ENCODE results near the gene DENND2D.

Gene DENND2D

DNA sequence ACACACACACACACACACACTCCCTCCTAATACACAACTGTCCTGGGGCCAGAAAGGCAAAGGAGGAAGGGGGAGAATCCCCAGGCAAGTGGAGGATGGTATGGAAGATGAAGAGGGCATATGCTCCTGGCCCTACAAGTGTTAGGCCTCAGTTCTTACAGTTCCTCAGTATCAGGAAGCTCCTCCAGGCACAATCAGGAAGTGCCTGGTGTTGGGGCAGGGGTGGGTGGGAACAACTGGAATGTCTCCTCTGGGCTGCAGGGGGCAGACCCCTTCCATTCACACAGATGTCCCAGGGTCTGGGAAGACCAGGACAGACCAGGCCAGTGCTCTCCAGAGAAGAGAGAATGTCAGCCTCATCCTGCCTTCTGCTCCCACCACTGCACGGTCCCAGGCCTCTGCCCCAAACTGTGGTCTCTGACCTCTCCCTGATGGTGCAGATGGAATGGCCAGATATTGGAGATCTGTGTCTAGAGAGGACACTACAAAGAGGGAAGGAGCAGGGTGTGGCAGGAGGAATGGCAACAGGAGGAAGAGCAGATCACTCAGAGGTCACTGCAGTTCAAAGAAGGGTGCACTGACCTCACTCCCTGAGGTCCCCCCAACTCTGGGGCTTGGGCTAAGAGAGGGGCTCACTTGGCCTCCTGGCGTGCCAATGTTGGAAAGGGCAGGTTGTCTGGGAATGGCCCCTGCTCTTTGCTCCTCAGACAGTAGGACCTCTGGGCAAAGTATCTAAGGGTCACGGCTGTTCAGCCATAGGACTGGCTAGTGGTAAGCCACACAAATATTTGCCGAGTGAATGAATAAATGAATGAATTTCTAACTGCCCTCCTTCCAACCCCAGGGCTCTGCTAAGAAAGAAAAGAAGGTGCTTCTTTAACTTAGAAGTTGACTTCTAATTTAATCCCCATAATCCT, 2.5 kb upstream of the DENND2D start:
- no peak for DNase-seq

DNA sequence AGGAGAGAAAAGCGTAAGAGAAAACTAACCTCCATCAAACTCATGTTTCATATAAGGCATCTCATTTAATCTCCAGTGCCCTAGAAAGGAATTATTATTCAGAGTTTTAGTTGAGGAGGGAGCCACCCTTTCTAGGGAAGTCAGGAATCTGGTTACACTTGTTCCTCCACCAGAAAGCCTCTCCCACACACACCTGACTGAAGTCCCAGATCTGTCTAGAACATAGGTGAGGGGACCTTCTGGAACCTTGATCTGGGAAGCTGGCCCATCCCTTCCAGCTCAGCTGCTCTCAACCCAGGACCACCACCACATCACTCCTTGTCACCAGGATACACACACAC, 1.9 kb upstream of the DENND2D start:
- DNase-seq = no peak

DNA sequence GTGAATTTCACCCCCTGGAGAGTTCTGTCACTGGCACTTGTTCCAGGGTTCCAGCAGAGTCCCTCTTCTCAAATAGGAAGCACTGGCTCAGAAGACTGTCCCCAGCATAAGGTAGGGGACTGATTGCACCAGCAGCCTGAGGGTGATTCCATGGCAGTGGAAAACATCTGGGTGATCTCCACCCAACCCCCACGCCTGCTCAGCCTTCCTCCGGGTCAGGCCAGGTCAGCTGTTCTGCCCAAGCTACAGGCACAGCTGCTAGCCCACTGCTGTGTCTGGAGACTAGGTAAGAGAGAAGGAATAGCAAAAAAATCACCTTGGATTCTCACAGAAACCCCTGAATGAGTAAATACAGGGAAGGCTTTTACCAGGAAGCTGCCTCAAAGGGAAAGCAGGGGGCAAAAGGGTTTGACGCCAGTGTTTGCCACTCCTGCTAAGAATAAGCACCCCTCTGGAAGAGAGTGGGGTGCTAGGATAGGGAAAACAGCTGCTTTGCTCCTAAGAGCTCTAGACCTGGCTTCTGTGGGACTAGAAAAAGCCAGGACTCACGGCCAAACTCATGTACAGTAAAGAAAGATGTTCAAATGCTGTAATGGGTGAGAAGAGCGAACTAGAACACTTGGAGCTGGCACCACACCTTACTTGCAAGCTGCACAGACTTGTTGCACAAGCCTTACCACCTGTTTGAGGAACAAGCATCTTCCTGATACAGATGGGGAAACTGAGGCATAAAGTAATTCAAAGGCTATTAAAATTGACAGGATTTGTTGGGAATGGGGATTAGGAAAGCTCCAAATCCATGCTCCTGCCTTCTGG, 1.0 kb upstream of the DENND2D start:
- DNase-seq = no peak

DNA sequence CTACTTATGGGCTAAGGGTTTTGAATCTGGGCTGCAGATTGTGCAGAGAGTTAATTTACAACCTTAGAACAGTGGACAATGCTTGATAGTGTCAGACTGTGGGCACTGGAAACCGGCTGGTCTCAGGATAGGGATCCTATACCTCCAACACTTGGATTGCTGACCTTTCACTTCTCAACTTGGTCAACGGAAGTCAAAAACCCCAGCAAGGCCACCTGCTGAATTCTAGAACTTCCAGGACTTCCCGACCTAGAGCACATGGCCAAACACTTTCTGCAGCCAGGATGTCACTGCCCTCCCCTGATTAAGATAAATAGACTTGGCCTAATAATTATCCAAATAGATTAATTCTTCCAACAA, 336 bp upstream of the DENND2D start:
- DNase-seq = no peak

DNA sequence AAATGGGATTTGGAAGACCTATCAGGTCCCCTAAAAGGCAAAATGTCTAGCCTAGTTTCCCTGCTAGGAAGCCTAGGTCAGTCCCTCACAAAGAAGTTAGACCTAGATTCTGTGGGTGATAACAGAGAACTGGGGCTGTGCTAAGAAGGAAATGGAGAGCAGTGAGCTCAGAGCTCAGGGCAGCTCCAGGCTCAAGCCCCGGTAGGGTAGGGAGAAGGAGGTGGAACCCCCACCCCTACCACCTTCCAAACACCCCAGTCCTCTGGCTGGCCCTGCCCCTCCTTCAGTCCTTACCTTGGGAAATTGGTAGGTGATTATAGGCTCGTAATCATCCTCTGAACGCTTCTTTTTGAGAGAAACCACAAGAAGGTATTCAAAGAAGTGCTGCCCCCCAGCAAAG, 1.1 kb downstream of the DENND2D start:
- no peak for DNase-seq

DNA sequence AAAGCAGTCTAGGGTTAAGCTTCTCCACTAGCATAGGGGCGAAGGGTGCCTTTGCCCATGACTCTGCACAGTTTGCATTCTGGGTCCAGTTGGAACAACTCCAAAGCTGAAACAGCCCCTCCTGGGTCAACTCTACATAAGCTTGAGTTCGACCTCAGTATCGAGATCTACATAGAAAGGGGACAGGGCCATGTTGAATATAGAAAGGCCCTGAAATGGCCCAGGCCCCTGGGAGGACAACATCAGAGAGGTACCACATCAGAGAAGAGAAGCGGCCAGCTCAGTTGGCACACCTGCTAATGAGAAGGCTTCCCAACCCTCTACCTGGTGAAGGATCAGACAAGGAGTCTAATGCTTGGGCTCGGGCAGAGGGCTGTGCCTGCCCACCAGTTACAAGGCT, 1.6 kb downstream of the DENND2D start:
- no peak for DNase-seq

DNA sequence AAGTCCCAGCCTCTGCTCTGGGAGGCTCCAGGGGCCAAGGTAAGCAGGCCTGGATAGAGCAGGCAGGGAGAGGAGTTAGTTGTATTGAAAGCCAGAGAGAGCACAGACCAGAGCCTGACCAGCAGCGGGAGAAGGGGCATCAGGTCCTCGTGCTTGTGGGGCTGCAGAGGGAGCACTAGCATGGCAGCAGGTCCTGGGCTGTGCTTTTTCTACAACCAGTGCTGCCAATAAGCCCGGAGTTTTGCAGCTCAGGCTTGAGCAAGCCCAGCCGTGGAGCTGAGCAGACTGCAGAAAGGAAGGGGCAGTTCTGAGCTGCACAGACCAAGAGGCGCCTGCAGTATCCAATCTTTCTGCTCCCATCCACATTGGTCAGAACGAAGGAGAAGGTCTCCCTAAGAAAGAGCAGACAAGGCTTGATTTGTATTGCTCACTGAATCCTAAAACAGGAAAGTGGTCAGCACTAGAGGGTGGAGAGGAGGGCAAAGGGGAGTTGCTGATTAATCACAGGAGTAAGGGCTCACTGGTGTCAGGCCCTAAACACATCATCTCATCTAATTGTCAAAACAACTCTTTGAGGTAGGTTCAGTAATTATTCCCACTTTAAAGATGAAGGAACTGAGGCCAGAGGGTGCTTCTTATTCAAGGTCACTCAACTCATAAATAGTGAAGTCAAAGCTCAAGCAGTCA, 2.7 kb downstream of the DENND2D start:
- DNase-seq = no peak

DNA sequence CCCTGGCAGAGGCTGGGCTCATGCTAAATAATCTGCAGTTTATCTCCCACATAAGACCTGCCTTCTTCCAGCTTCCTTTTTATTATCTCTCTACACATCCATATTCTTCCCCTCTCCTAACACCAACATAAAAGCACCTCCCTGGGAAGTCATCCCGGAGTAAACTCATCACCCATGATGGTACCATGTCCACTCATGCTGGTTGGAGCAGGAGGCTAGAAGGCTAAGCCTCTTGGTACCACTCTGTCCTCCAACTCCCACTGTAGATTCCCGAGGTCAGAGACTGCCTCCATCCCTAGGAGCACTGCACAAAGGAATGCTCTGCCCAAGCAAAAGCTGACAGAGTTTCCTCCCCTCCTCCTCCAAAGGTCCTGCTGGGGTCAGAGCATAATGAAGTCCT, 4.2 kb downstream of the DENND2D start:
- no peak for DNase-seq

DNA sequence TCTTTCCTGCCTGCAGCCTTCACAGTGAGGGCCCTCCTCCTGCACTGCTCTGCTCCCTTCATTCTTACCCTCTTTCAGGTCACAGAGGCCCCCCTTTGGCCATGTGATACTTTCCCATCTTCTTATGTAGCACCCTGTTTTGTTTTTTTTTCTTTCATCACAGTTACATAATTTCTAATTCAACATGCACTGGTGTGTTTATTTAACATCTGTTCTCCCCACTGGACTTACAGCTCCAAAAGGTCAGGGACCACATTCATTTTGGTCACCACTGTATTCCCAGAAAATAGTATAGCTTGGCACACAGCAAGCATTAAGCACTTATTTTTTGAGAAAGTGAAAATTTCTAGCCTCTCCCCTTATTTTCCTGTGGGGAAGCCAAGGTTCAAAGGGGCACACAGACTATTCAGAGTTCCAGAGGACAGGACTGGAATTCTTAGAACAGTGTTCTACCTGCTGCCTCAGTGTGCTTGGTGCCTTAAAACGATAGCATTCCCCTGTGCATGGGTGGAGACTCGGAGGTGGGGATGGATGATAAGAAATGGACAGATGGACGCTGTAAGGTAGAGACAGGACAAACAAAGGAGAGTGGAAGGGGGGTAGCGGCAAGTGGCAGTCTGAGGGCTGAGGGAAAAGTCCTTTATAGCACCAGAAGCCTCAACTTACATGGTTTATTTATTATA, 5.3 kb downstream of the DENND2D start:
- DNase-seq = no peak

DNA sequence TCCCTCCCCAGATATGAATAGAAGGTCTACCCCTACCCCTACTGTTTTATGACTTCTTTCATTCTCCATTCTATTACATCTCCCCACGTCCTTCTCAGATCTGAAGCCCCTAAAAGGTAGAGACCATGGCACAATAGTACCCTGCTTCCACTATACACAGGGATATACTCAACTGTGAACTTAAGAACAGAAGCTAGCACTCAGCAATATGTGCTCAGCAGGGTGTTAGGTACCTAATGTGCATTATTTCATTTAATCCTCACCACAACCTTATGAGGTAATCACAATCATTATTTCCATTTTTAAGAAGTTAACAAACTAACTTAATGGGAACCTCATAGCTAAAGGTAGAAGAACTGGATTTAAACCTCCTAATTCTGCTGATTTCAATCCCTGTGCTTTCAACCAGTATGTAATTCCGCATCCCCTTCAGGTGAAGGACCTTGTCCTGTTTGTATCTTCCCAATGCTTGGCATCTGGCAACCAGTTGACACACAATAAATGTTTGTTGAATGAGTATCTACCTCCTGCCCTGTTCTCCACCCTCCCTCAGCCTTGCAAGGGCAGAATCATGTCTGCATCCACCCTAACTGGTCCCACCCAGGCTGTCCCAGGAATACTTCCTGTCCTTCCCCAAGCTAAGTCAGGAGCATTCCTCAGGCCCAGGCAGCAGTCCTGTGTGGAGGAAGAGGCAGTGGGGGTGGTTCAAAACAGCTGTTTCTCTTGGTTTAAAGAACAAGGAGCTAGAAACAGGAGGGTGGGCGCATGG, 6.5 kb downstream of the DENND2D start:
- DNase-seq = no peak

DNA sequence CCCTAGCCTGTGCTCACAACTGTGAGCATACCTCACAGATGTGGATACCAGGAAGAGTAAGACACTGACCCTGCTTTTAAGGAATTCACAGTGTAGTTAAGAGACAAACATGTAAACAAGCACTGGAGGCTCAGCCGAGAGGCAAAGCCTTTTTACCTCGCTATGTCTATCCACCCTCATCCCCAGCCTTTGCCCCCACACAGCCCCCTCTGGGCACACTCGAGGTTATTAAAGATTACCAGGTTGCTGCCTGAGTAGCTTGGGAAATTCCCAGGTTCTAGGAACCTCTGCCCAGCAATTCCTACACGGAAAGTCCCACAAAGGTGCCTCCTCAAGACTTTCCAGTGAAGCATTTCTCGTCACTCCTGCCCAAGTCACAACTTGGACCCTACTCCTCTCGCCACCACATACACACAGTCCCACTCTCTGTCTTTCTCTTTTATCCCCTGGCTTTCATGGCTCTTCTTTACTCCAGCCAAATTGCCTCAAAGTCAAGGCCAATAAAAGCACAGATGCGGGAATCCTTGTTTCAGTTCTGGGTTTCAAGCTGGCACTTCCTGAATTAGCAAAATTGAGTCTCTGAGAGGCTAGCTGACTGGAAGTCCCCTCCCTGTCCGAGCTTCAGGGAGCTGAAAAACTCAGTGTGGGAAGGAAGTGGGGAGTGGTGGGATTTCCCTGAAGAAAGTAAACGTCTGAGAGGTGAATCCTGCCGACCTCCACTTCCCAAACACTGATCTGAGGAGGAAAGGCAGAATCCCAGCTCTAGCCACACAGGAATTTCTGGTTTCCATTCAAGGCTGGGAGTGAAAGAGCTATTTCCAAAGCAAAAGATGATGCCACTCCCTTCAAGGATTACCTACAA, 7.6 kb downstream of the DENND2D start:
- DNase-seq = no peak

DNA sequence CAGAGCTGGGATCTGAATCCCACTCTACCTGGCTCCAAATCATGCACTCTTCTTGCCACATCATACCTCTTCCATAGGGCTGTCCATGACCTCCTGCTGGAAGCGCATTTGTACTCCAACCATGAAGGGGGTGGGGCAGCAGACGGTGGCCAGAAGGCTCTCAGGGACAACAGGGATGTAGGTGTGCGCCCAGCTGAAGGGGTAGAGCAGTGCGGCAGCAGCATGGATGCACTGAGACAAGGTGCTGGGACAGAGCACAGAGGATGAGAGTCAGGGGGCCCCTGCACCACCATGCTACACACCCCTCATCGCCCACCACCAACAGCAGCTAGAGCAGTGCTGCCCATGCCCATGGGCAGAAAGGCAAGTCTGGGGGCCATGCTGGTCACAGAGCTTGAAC, 8.4 kb downstream of the DENND2D start:
- DNase-seq = no peak

DNA sequence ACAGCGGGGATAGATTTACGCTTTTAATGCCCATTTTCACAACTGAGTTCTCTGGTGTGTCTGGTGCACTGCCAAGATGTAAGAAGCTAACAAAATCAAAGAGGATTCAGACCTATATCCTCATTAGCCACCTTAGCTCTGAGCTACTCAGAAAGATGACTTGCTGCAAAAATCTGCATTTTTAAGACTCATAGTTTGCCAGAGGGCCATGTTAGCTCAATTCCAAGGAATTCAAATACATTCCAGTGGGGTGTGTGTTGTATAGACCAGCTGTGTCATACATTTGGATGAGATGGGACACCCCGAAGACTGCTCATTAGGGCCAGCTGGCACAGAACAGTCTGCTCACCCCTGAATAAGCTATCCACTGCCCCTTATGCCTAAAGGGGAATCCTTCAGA, 8.9 kb downstream of the DENND2D start:
- no peak for DNase-seq

DNA sequence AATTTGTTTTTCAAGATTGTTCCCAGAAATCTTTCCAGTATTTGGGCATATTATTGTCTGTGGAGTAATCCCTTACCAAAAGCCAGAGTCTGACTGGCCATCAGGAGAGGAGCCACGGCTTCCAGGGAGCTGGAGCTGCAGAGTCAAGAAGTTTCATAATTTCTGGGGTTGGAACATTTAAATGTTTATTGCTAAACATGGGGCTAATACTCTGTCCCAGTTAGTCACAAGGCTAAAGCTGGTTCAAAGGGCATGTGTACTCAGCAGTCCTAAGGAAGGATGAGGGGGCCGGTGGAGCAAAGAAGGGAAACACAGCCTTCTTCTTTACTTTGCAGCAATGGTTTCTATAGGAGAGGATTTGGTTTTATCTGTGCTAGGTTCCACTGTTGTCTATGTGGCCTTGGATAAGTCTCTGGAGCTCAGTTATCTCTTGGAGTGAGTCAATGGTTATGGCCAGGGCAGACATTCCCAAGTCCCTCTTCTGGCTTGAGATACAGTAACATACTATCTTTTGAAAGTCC, 9.5 kb downstream of the DENND2D start:
- DNase-seq = no peak

DNA sequence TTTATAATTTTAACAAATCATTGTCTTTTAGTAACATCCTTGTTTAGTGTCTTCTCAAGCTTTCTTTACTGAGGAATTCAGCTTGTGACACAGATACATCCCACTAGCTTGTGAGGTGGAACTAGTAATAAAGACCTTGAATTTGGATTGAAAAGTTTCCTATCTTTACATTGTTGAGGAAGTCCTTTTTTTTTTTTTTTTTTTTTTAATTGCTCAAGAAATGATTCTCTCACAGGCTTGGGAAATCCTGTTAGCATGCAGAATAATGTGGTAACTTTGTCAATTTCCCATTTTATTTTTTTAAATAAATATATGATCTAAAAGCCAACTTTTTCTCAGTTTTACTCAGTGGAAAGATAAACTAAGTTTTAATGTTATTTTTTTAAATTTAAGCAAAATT, 15.8 kb downstream of the DENND2D start:
- no peak for DNase-seq

DNA sequence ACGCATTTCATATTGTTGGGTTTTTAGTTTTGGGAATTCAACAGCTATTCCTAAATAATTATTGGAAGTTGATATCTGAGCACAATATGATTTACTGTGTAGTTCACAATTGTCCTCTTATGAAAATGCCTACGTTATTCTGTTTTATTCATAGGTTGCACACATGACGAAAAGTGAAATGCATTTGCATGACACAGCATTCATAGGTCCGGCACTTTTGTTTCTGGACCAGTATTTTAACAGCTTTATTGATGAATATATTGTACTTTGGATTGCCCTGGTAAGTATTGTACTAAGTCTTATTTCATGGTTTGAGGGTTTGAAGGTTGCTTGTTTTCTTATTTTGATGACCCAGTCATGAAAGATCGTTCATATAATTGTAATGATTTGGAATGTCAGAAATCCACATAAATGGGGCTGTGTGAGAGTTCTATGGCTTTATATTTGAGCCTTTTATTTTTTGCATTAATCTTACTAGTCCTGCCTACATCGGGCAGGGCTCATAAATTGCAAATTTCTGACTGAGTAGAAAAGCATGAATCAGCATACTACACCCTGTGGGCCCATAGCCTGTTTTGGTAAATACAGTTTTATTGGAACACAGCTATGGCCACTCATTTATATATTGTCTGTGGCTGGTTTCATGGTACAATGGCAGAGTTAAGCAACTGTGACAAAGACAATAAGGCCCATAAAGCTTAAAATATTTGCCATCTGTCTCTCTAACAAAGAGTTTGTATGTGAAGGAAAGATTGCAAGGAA, 17.0 kb downstream of the DENND2D start:
- DNase-seq = no peak

DNA sequence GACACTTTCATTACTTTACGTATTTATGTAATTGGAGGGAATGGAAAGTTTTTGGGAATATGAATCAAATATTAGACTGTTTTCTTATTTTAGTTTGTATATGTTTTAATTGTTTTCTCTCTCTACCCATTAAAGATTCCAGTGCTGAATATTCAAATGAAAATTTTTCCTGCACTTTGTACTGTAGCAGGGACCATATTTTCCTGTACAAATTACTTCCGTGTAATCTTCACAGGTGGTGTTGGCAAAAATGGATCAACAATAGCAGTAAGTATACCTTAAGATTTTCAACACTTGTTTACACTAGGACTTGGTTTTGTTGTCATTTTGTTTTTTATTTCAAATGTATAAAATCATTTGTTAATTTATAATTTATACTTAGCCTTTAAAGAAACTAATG, 18.4 kb downstream of the DENND2D start:
- no peak for DNase-seq

DNA sequence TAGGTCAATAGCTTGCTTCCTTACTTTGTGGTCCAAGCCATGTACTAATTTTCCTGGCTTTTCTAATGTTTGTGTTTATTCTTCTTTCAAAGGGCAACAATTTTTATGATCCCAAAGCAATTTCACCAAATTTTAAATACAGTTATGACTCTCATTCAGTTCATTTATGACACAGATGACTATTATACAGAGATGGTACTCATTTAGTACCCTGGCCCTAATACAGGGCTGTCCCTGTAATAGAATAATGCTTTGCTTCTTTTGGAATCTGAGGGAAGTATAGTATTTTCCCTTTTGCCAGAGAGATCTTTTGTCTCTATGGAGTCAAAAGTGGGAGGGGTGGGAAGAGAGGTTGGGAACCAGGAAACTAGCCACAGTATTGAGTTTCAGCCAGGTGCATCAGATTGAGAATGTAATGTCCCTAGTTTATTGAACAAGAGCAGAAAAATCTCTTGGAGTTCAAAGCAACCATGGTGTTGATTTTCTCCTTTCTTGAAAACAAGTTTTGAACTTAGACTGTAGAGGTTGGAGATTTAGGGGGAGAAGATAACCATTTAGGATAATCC, 20.4 kb downstream of the DENND2D start:
- DNase-seq = no peak

DNA sequence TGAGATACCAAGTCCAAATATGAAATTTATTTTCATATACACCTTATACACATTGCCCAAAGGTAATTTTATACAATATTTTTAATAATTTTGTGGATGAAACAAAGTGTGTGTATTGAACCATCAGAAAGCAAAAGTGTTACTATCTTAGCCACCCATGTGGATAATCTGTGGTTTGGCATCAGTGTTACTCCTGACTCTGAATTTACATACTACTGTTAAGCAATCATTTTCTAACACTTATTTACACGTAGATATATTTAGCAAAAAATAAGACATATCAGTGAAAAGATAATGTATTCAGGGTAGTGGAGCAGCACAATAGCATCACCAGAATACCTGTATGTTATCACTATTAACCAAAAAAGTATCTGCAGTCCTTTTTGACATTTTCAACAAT, 23.8 kb downstream of the DENND2D start:
- no peak for DNase-seq

DNA sequence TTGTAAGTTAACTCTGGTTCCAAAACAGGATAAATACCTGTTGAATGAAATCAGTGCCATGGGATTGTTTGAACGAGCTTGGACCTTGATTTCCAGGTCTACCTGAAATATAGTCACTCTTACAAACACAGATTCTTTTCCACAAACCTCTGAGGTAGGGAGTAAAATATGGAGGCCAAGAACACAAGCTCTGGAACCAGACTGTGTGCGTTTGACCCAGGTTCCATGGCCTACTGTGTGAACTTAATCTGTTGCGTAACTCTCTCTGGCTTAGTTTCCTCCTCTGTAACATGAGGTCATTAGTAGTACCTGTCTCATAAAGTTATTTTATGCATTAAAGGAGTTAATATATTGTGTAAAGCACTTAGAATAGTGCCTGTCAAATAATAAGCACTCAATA, 25.1 kb downstream of the DENND2D start:
- no peak for DNase-seq

Data from NCI-H1694 treated with DMSO at 0.1 percent for 48 hours (cell line).